MM.1S (cell line): ENCODE data around the gene MRPL23.

ENCODE experiments used
- DNase-seq: peaks from one replicate; pipeline ENCODE4 v3.0.0-alpha.2; 2015
- H2AFZ ChIP-seq: fragments of 300-600 bp; sonication (generic); 2 replicates; pipeline ENCODE4 v1.6.0; 2016; ENCODE audit warnings: antibody characterized with exemption, low read length
- H3F3A ChIP-seq: fragments of 300-600 bp; sonication (generic); 2 replicates; pipeline ENCODE4 v1.6.1; 2016; ENCODE audit warnings: mild to moderate bottlenecking, antibody characterized with exemption, low read length, moderate library complexity, mixed read lengths; ENCODE audit not compliant: insufficient read depth
- H3K27ac ChIP-seq: fragments of 300-600 bp; sonication (generic); 2 replicates; pipeline ENCODE4 v1.5.1; 2016; ENCODE audit warnings: mild to moderate bottlenecking, low read length
- H3K27me3 ChIP-seq: fragments of 300-600 bp; sonication (generic); replicated peaks from 2 replicates; pipeline ENCODE4 v1.6.0; 2016; ENCODE audit warnings: low read length; ENCODE audit not compliant: insufficient read depth
- H3K36me3 ChIP-seq: fragments of 300-600 bp; sonication (generic); replicated peaks from 2 replicates; pipeline ENCODE4 v1.6.1; 2016; ENCODE audit warnings: mild to moderate bottlenecking, low read length, mixed read lengths; ENCODE audit not compliant: insufficient read depth
- H3K4me1 ChIP-seq: fragments of 300-600 bp; sonication (generic); 2 replicates; pipeline ENCODE4 v1.6.1; 2016; ENCODE audit warnings: low read length, mixed read lengths
- H3K4me2 ChIP-seq: fragments of 300-600 bp; sonication (generic); 2 replicates; pipeline ENCODE4 v1.6.0; 2016; ENCODE audit warnings: low read depth, low read length
- H3K4me3 ChIP-seq: fragments of 300-600 bp; sonication (generic); 2 replicates; pipeline ENCODE4 v1.5.1; 2016; ENCODE audit warnings: low read length, mixed read lengths
- H3K79me2 ChIP-seq: fragments of 300-600 bp; sonication (generic); 2 replicates; pipeline ENCODE4 v1.6.1; 2016; ENCODE audit warnings: mixed run types, low read length, mixed read lengths
- H3K9ac ChIP-seq: fragments of 300-600 bp; sonication (generic); 2 replicates; pipeline ENCODE4 v1.6.1; 2016; ENCODE audit warnings: low read length, mixed read lengths
- H3K9me2 ChIP-seq: fragments of 300-600 bp; sonication (generic); replicated peaks from 2 replicates; pipeline ENCODE4 v1.6.1; 2016; ENCODE audit warnings: mild to moderate bottlenecking, low read length, mixed read lengths; ENCODE audit not compliant: insufficient read depth
- H3K9me3 ChIP-seq: fragments of 300-600 bp; sonication (generic); replicated peaks from 2 replicates; pipeline ENCODE4 v1.6.1; 2016; ENCODE audit warnings: mild to moderate bottlenecking, low read length, mixed read lengths; ENCODE audit not compliant: insufficient read depth
- H4K20me1 ChIP-seq: fragments of 300-600 bp; sonication (generic); 2 replicates; pipeline ENCODE4 v1.6.1; 2016; ENCODE audit warnings: mild to moderate bottlenecking, low read length, moderate library complexity, mixed read lengths; ENCODE audit not compliant: insufficient read depth
- CTCF ChIP-seq: fragments of 300-600 bp; sonication (generic); IDR thresholded peaks from 2 replicates; pipeline ENCODE4 v1.5.1; 2016; ENCODE audit warnings: antibody characterized with exemption, low read length, mixed read lengths
- EZH2 ChIP-seq: fragments of 300-600 bp; sonication (generic); optimal IDR thresholded peaks from 2 replicates; pipeline ENCODE3; 2017; ENCODE audit warnings: low read depth, mild to moderate bottlenecking, antibody characterized with exemption, low read length, mixed read lengths
- EZH2phosphoT487 ChIP-seq: fragments of 300-600 bp; sonication (generic); IDR thresholded peaks from 2 replicates; pipeline ENCODE4 v1.6.1; 2018; ENCODE audit warnings: antibody characterized with exemption, low read length

The MRPL23 gene

GRCh38 chr11:1923201-1923956 lies 23.8 kb upstream of the MRPL23 start:
- H3K27ac ChIP-seq, result no peak overlapping the region
- H4K20me1 ChIP-seq, result no peaks in the 10 kb centered on the region
- no peaks in the 10 kb centered on the region for H3K79me2 ChIP-seq
- peaks cover 97% of the 10 kb centered on the region for H3K27me3 ChIP-seq
- H3K9me2 ChIP-seq, result no peaks in the 10 kb centered on the region
- no peak for DNase-seq
- no peaks in the 10 kb centered on the region for H3K9me3 ChIP-seq
- H3K36me3 ChIP-seq, result no peaks in the 10 kb centered on the region
- no peak overlapping the region for H3K9ac ChIP-seq
- no peak overlapping the region for H3K4me3 ChIP-seq
- H3K4me1 ChIP-seq, result no peaks in the 10 kb centered on the region
- no peaks in the 10 kb centered on the region for H3F3A ChIP-seq
- TF ChIP-seq EZH2 (no peak), EZH2phosphoT487 (no peak), CTCF (no peak)
- no peak overlapping the region for H2AFZ ChIP-seq
- H3K4me2 ChIP-seq, result no peak overlapping the region

- Histone ChIP-seq H2AFZ (no peak overlapping the region), H3K79me2 (no peaks in the 10 kb centered on the region), H3K4me1 (no peaks in the 10 kb centered on the region), H3K4me2 (no peak overlapping the region), H3K27me3 (peaks cover 98% of the 10 kb centered on the region), H3K27ac (no peak overlapping the region), H4K20me1 (no peaks in the 10 kb centered on the region), H3K9me2 (no peaks in the 10 kb centered on the region), H3K9ac (no peak overlapping the region), H3K36me3 (no peaks in the 10 kb centered on the region), H3K9me3 (no peaks in the 10 kb centered on the region), H3F3A (no peaks in the 10 kb centered on the region), H3K4me3 (no peak overlapping the region)
- TF ChIP-seq CTCF (no peak), EZH2 (no peak), EZH2phosphoT487 (no peak)
- DNase-seq, result no peak
Measured at GRCh38 chr11:1924181-1924580, 23.0 kb upstream of the MRPL23 start.

GRCh38 chr11:1924646-1925372 lies 22.3 kb upstream of the MRPL23 start:
- Histone ChIP-seq H3K9me3 (no peaks in the 10 kb centered on the region), H3K79me2 (no peaks in the 10 kb centered on the region), H2AFZ (no peak overlapping the region), H3K9me2 (no peaks in the 10 kb centered on the region), H3K27me3 (peaks cover 99% of the 10 kb centered on the region), H3K36me3 (no peaks in the 10 kb centered on the region), H4K20me1 (no peaks in the 10 kb centered on the region), H3K4me1 (no peaks in the 10 kb centered on the region), H3K27ac (no peak overlapping the region), H3K4me3 (no peak overlapping the region), H3K4me2 (no peak overlapping the region), H3F3A (no peaks in the 10 kb centered on the region), H3K9ac (no peak overlapping the region)
- TF ChIP-seq EZH2phosphoT487 (no peak), CTCF (no peak), EZH2 (no peak)
- DNase-seq, result no peak
